ENCODE data around the gene ZNF408. TPM values are rescaled to one million over a fixed set of nuclear protein-coding genes. Genes with fewer than 3 reads are reported as not detected.
A peak's percentile ranks its signal among the peaks of the same experiment; 100 is the strongest.

ZNF408 gene
- total and polyA plus RNA-seq, 12 donors, result 2.2 to 13.8 (median 9.2) TPM

- H3K4me3 ChIP-seq, result no peak overlapping the region
- H3K4me1 ChIP-seq (replicated peaks in 1 of 2), result peaks cover 33 to 55% of the 10 kb centered on the region in 2 donors
- intact Hi-C loops (cut with DNase I), result no loop called here
- 65 to 96% (median 76%) methylated on average over 3 to 7 of the region's 7 CpGs for WGBS, 4 donors
- no peak for TF ChIP-seq POLR2A (IDR thresholded peaks at IDR 0.05)
- TF ChIP-seq CTCF (IDR thresholded peaks at IDR 0.05), result no peak
- no peaks in the 10 kb centered on the region for H3K9me3 ChIP-seq (replicated peaks in 1 of 3)
- H3K27ac ChIP-seq, result peak overlapping the region in 3 of 5 donors; percentile 68 to 80 (median 74)
- peaks cover 0 to 54% of the 10 kb centered on the region in 2 donors for H3K36me3 ChIP-seq (replicated peaks in 1 of 2)
- no peaks in the 10 kb centered on the region for H3K27me3 ChIP-seq
- no peak for DNase-seq
Measured at GRCh38 chr11:46694607-46695006, 6.2 kb upstream of the ZNF408 start.

- Histone ChIP-seq H3K4me1 (replicated peaks in 1 of 2) (peaks cover 34 to 56% of the 10 kb centered on the region in 2 donors), H3K27me3 (no peaks in the 10 kb centered on the region), H3K4me3 (no peak overlapping the region), H3K9me3 (replicated peaks in 1 of 3) (no peaks in the 10 kb centered on the region), H3K27ac (peak overlapping the region; percentile 7 to 81 (median 68)), H3K36me3 (replicated peaks in 1 of 2) (peaks cover 0 to 50% of the 10 kb centered on the region in 2 donors)
- DNase-seq, result peak in 3 of 7 donors; percentile 66 to 73 (median 73)
- intact Hi-C loops (cut with DNase I), result no loop called here
- TF ChIP-seq CTCF (IDR thresholded peaks at IDR 0.05) (no peak), POLR2A (IDR thresholded peaks at IDR 0.05) (no peak)
- WGBS, 4 donors, result 53 to 72% (median 65%) methylated on average over 7 to 12 of the region's 12 CpGs
Measured at GRCh38 chr11:46695345-46696211, 5.3 kb upstream of the ZNF408 start.

GRCh38 chr11:46696212-46696558, 4.6 kb upstream of the ZNF408 start:
- intact Hi-C loops (cut with DNase I), result no loop called here
- Histone ChIP-seq H3K36me3 (replicated peaks in 1 of 2) (peaks cover 0 to 44% of the 10 kb centered on the region in 2 donors), H3K27ac (peak overlapping the region; percentile 7 to 81 (median 68)), H3K4me1 (replicated peaks in 1 of 2) (peaks cover 34 to 56% of the 10 kb centered on the region in 2 donors), H3K27me3 (no peaks in the 10 kb centered on the region), H3K9me3 (replicated peaks in 1 of 3) (no peaks in the 10 kb centered on the region), H3K4me3 (no peak overlapping the region)
- DNase-seq, result peak; percentile 82 to 91 (median 89)
- 26 to 42% (median 39%) methylated on average over 3 to 11 of the region's 11 CpGs for WGBS, 4 donors
- TF ChIP-seq CTCF (IDR thresholded peaks at IDR 0.05) (no peak), POLR2A (IDR thresholded peaks at IDR 0.05) (no peak)

GRCh38 chr11:46697303-46697702, 3.5 kb upstream of the ZNF408 start:
- peaks cover 0 to 36% of the 10 kb centered on the region in 2 donors for H3K36me3 ChIP-seq (replicated peaks in 1 of 2)
- H3K4me1 ChIP-seq (replicated peaks in 1 of 2), result peaks cover 42 to 67% of the 10 kb centered on the region in 2 donors
- WGBS, 4 donors, result 53 to 78% (median 61%) methylated on average over 3 of the region's 3 CpGs
- H3K4me3 ChIP-seq, result no peak overlapping the region
- no peaks in the 10 kb centered on the region for H3K27me3 ChIP-seq
- TF ChIP-seq CTCF (IDR thresholded peaks at IDR 0.05) (no peak), POLR2A (IDR thresholded peaks at IDR 0.05) (no peak)
- H3K27ac ChIP-seq, result peak overlapping the region in 3 of 5 donors; percentile 66 to 80 (median 68)
- H3K9me3 ChIP-seq (replicated peaks in 1 of 3), result no peaks in the 10 kb centered on the region
- DNase-seq, result peak in 1 of 7 donors; percentile 68
- intact Hi-C loops (cut with DNase I), result no loop called here
